ENCODE measurements around the gene POLR3B.

The POLR3B gene

GRCh38 chr12:106495354-106495965 is 137.9 kb downstream of the POLR3B start:
- in situ Hi-C loops (cut with HindIII; ENCODE audit: low pct_ligation_motif_present, low pct_unique_long_range_greater_than_20kb, low sequenced_read_pairs), result no loop called here
- DNase-seq, result no peak

GRCh38 chr12:106498056-106498455 is 140.5 kb downstream of the POLR3B start:
- no peak for DNase-seq
- in situ Hi-C loops (cut with HindIII; ENCODE audit: low pct_ligation_motif_present, low pct_unique_long_range_greater_than_20kb, low sequenced_read_pairs), result no loop called here

- DNase-seq, result no peak
- in situ Hi-C loops (cut with HindIII; ENCODE audit: low pct_ligation_motif_present, low pct_unique_long_range_greater_than_20kb, low sequenced_read_pairs), result no loop called here
These were observed 142.1 kb downstream of the POLR3B start for GRCh38 chr12:106499628-106500027.

GRCh38 chr12:106506691-106507090 is 149.1 kb downstream of the POLR3B start:
- in situ Hi-C loops (cut with HindIII; ENCODE audit: low pct_ligation_motif_present, low pct_unique_long_range_greater_than_20kb, low sequenced_read_pairs), result no loop called here
- no peak for DNase-seq

GRCh38 chr12:106508966-106509365 is 151.4 kb downstream of the POLR3B start:
- in situ Hi-C loops (cut with HindIII; ENCODE audit: low pct_ligation_motif_present, low pct_unique_long_range_greater_than_20kb, low sequenced_read_pairs), result no loop called here
- DNase-seq, result no peak

GRCh38 chr12:106511365-106511764 is 153.8 kb downstream of the POLR3B start:
- no peak for DNase-seq
- in situ Hi-C loops (cut with HindIII; ENCODE audit: low pct_ligation_motif_present, low pct_unique_long_range_greater_than_20kb, low sequenced_read_pairs), result no loop called here

GRCh38 chr12:106517314-106517713 is 159.8 kb downstream of the POLR3B start:
- in situ Hi-C loops (cut with HindIII; ENCODE audit: low pct_ligation_motif_present, low pct_unique_long_range_greater_than_20kb, low sequenced_read_pairs), result no loop called here
- no peak for DNase-seq

- DNase-seq, result no peak
- in situ Hi-C loops (cut with HindIII; ENCODE audit: low pct_ligation_motif_present, low pct_unique_long_range_greater_than_20kb, low sequenced_read_pairs), result no loop called here
These were observed 162.1 kb downstream of the POLR3B start for GRCh38 chr12:106519607-106520021.

- DNase-seq, result no peak
- in situ Hi-C loops (cut with HindIII; ENCODE audit: low pct_ligation_motif_present, low pct_unique_long_range_greater_than_20kb, low sequenced_read_pairs), result no loop called here
These were observed 164.4 kb downstream of the POLR3B start for GRCh38 chr12:106521901-106522300.

- in situ Hi-C loops (cut with HindIII; ENCODE audit: low pct_ligation_motif_present, low pct_unique_long_range_greater_than_20kb, low sequenced_read_pairs), result no loop called here
These were observed 165.2 kb downstream of the POLR3B start for GRCh38 chr12:106522708-106523107.

GRCh38 chr12:106527356-106527755 is 169.8 kb downstream of the POLR3B start:
- DNase-seq, result no peak
- in situ Hi-C loops (cut with HindIII; ENCODE audit: low pct_ligation_motif_present, low pct_unique_long_range_greater_than_20kb, low sequenced_read_pairs), result no loop called here

More at GRCh38 chr12:106522708-106523107, 165.2 kb downstream of the POLR3B start:
- no peak for DNase-seq

GRCh38 chr12:106541201-106541600 is 183.7 kb downstream of the POLR3B start:
- DNase-seq, result no peak
- in situ Hi-C loops (cut with HindIII; ENCODE audit: low pct_ligation_motif_present, low pct_unique_long_range_greater_than_20kb, low sequenced_read_pairs), result no loop called here

GRCh38 chr12:106551410-106551809 is 193.9 kb downstream of the POLR3B start:
- DNase-seq, result no peak
- in situ Hi-C loops (cut with HindIII; ENCODE audit: low pct_ligation_motif_present, low pct_unique_long_range_greater_than_20kb, low sequenced_read_pairs), result no loop called here

GRCh38 chr12:106552228-106552627 is 194.7 kb downstream of the POLR3B start:
- no peak for DNase-seq
- in situ Hi-C loops (cut with HindIII; ENCODE audit: low pct_ligation_motif_present, low pct_unique_long_range_greater_than_20kb, low sequenced_read_pairs), result no loop called here

Data from ACHN (cell line).